ENCODE data around the gene FMOD. TPM values are rescaled to one million over a fixed set of nuclear protein-coding genes. Genes with fewer than 3 reads are reported as not detected.

Gene FMOD
- total RNA-seq, 3 donors from 2014 or later (not counting 1 experiment from before 2014, with no cell fraction given) = not detected

DNA sequence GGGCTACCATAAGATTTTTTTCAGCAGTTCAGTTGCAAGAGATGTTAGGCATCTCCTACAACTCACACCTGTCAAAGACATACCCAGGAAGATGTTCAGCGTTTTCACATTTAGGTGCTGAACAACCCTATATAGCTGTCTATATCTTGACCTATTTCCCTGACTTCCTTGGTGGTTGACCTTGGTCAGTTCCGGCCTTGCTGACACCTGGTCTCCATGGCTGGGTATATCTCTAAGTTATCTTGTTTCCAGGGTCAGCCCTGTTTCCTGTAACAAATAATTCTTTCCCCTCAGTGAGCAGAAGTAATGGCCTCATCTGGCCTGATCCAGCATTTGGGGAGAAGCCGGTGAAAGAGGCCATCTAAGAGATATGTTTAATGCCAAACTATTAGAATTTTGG, 48.0 kb downstream of the FMOD start:
- DNase-seq = no peak
- Histone ChIP-seq H3K27ac (ENCODE audit: low read length) (peak overlapping the region; percentile 30), H3K4me1 (ENCODE audit: control insufficient read depth, insufficient read depth, low read length) (peaks cover 68% of the 10 kb centered on the region), H3K4me3 (ENCODE audit: low read length) (no peak overlapping the region), H3K9me3 (ENCODE audit: control insufficient read depth, insufficient read depth, low read length) (no peaks in the 10 kb centered on the region), H3K36me3 (ENCODE audit: control insufficient read depth, insufficient read depth, low read length) (peaks cover 14% of the 10 kb centered on the region), H3K27me3 (ENCODE audit: control insufficient read depth, insufficient read depth, low read length) (no peaks in the 10 kb centered on the region)
- Mint-ChIP-seq H3K9me3 (no peaks in the 10 kb centered on the region), H3K4me3 (peak overlapping the region; percentile 89), H3K27ac (peak overlapping the region; percentile 98 to 99), H3K36me3 (no peaks in the 10 kb centered on the region), H3K27me3 (ENCODE audit: low read depth in 2 of 2) (no peaks in the 10 kb centered on the region), H3K4me1 (peaks cover 56 to 72% of the 10 kb centered on the region in 2 donors)
- 59% methylated on average over 3 of the region's 3 CpGs for WGBS (ENCODE audit: insufficient coverage)
- TF ChIP-seq, protein P1, sequence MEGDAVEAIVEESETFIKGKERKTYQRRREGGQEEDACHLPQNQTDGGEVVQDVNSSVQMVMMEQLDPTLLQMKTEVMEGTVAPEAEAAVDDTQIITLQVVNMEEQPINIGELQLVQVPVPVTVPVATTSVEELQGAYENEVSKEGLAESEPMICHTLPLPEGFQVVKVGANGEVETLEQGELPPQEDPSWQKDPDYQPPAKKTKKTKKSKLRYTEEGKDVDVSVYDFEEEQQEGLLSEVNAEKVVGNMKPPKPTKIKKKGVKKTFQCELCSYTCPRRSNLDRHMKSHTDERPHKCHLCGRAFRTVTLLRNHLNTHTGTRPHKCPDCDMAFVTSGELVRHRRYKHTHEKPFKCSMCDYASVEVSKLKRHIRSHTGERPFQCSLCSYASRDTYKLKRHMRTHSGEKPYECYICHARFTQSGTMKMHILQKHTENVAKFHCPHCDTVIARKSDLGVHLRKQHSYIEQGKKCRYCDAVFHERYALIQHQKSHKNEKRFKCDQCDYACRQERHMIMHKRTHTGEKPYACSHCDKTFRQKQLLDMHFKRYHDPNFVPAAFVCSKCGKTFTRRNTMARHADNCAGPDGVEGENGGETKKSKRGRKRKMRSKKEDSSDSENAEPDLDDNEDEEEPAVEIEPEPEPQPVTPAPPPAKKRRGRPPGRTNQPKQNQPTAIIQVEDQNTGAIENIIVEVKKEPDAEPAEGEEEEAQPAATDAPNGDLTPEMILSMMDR (IDR thresholded peaks at IDR 0.05) = no peak
- intact Hi-C loops (cut with micrococcal nuclease) = no loop called here
- no peak for ATAC-seq

DNA sequence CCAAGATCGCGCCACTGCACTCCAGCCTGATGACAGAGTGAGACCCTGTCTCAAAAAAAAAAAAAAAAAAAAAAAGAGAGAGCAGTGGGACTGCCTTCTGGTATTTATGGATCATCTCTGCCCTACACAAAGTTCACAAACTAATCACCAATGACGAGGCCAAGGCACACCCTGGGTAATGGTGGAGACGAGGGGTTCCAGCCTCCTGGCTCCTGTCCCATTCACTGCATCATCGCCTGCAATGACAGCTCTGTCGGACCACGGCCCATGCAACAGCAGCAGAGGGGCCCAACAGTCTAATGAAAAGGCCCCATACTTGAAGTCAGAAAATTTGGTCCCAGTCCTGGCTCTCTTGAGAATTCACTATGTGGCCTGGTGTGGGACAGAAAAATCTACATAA, 48.5 kb downstream of the FMOD start:
- H3K4me3 Mint-ChIP-seq = peak overlapping the region; percentile 89
- no peak for ATAC-seq
- no peaks in the 10 kb centered on the region for H3K9me3 Mint-ChIP-seq
- WGBS (ENCODE audit: insufficient coverage) = 99% methylated on average over 7 of the region's 7 CpGs
- H3K4me1 ChIP-seq (ENCODE audit: control insufficient read depth, insufficient read depth, low read length) = peaks cover 64% of the 10 kb centered on the region
- H3K4me1 Mint-ChIP-seq = peaks cover 52 to 70% of the 10 kb centered on the region in 2 donors
- H3K36me3 ChIP-seq (ENCODE audit: control insufficient read depth, insufficient read depth, low read length) = peaks cover 11% of the 10 kb centered on the region
- no peaks in the 10 kb centered on the region for H3K27me3 ChIP-seq (ENCODE audit: control insufficient read depth, insufficient read depth, low read length)
- H3K27ac Mint-ChIP-seq = peak overlapping the region; percentile 98 to 99
- TF ChIP-seq, protein P1 (IDR thresholded peaks at IDR 0.05) = no peak
- H3K36me3 Mint-ChIP-seq = no peaks in the 10 kb centered on the region
- no peaks in the 10 kb centered on the region for H3K9me3 ChIP-seq (ENCODE audit: control insufficient read depth, insufficient read depth, low read length)
- intact Hi-C loops (cut with micrococcal nuclease) = no loop called here
- no peaks in the 10 kb centered on the region for H3K27me3 Mint-ChIP-seq (ENCODE audit: low read depth in 2 of 2)
- peak overlapping the region; percentile 30 for H3K27ac ChIP-seq (ENCODE audit: low read length)
- no peak overlapping the region for H3K4me3 ChIP-seq (ENCODE audit: low read length)
- no peak for DNase-seq

DNA sequence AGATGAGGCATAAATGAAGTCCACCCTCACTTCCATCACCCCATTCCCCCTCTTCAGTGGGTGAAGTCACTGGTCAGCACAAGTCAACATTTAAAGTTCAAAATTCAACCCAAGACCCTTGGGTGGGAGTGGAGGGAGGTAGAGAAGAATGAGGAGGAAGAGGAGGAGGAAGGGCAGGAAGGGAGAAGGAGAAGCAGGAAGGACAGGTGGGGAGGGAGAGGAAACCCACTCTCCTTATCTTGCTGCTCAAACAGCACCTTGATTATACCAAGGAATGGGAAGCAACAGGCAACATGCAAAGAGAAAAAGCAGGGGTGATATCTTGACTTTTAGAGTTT, 49.6 kb downstream of the FMOD start:
- Mint-ChIP-seq H3K27ac (no peak overlapping the region), H3K4me3 (no peak overlapping the region)

More for the DNA sequence above, 49.6 kb downstream of the FMOD start:
- Histone ChIP-seq H3K4me3 (ENCODE audit: low read length) (no peak overlapping the region), H3K36me3 (ENCODE audit: control insufficient read depth, insufficient read depth, low read length) (no peaks in the 10 kb centered on the region), H3K27ac (ENCODE audit: low read length) (peak overlapping the region; percentile 12), H3K9me3 (ENCODE audit: control insufficient read depth, insufficient read depth, low read length) (no peaks in the 10 kb centered on the region), H3K4me1 (ENCODE audit: control insufficient read depth, insufficient read depth, low read length) (peaks cover 57% of the 10 kb centered on the region), H3K27me3 (ENCODE audit: control insufficient read depth, insufficient read depth, low read length) (no peaks in the 10 kb centered on the region)
- Mint-ChIP-seq H3K27me3 (ENCODE audit: low read depth in 2 of 2) (no peaks in the 10 kb centered on the region), H3K36me3 (no peaks in the 10 kb centered on the region), H3K4me1 (peaks cover 41 to 69% of the 10 kb centered on the region in 2 donors), H3K9me3 (no peaks in the 10 kb centered on the region)
- TF ChIP-seq, protein P1 (IDR thresholded peaks at IDR 0.05) = no peak
- no peak for ATAC-seq
- no peak for DNase-seq
- intact Hi-C loops (cut with micrococcal nuclease) = no loop called here
